Spleen (tissue), 7 donors: ENCODE data around the gene ZFHX2.
"Not testable (repeated sequence)": the region's sequence is repeated elsewhere in the genome, so short reads cannot be mapped to it uniquely, and the experiment has no call there.

Experiments used
- CTCF ChIP-seq, 11 experiments: fragments of 200-600 bp in 7 of 11; fragments of 450-650 bp in 4 of 11; sonication (generic) in 4 of 11; IDR thresholded peaks in 8 of 11; conservative IDR thresholded peaks in 3 of 11; 1 replicate in 7 of 11; 2 replicates in 4 of 11; pipeline versions ENCODE4 v1.4.0 to v1.8.0; 2016 to 2021; ENCODE audit warnings: antibody characterized with exemption in 11 of 11, inconsistent platforms in 4 of 11, mild to moderate bottlenecking in 1 of 11
- POLR2A ChIP-seq, 3 donors: fragments of 450-650 bp; IDR thresholded peaks; one replicate each; pipeline ENCODE4 v1.5.1; 2017; ENCODE audit warnings: antibody characterized with exemption in 3 of 3, mild to moderate bottlenecking in 1 of 3
- POLR2AphosphoS5 ChIP-seq, 3 donors: sonication (generic); formaldehyde crosslinking; IDR thresholded peaks; one replicate each; pipeline ENCODE4 v1.5.1; 2017; ENCODE audit warnings: antibody characterized with exemption in 3 of 3
- donor health status: DM: no; HTN: no; CAD: no; lungs with moderate emphysema.
- donor health status: DM: no; HTN: no; CAD: no.
- donor health status: DM: no; HTN: no; CAD: no.

- TF ChIP-seq CTCF (IDR thresholded peaks at IDR 0.05 in 8 of 11, conservative IDR thresholded peaks at IDR 0.05 in 3 of 11); POLR2A (IDR thresholded peaks at IDR 0.05); POLR2AphosphoS5 (IDR thresholded peaks at IDR 0.05): not testable (repeated sequence)
Observed at GRCh38 chr14:23594191-23594590, 42.6 kb upstream of the ZFHX2 start.
